Islet of Langerhans (tissue), 1 donor: Measurements from ENCODE around the gene BHLHE23.

ENCODE experiments used
- FAIRE-seq: peaks from one replicate; lab custom pipeline; 2011; peaks lifted over from hg19 to GRCh38; lab: Jason Lieb, UNC

Gene BHLHE23

GRCh38 chr20:63008541-63009044, 1.8 kb upstream of the BHLHE23 start:
- FAIRE-seq, result no peak

DNA sequence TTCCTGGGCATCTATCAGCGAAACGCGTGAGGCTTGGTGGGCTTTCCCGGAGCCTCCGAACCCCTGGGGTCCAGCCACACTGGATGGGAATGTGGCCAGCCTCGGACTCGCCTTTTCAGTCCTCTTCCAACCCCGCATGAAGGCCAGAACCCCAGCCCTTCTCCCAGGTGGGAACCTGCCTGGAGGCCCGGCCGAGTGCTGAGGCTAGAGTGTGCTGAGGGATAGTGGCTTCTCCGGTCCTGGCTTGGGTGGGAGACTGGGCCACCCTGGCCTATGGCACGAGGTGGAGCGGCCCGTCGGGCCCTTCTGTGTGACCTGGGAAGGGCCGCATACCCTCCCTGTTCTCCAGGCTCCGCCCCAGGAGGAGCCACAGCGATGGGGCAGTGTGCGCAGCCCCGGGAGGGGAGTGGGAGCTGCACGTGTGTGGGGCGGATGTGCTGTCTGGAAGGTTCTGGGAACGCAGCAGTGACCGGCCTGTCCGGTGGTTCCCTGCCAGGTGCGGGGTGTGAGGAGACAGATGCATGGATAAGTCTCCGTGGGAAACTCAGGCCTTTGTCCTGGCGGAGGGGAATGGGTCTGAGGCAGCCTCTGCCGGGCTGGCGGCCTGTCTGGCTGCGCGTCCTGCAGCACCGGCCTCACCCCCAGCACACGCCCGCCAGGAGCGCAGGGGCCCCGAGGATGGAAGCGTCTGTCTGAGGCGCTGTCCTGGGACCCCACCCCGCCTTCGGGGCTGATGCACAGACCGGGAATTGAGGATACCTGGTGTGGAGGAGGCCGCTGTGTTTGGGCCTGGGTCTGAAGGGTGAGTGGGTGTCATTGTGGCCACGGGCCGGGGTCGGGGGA, 1.1 kb upstream of the BHLHE23 start:
- no peak for FAIRE-seq

DNA sequence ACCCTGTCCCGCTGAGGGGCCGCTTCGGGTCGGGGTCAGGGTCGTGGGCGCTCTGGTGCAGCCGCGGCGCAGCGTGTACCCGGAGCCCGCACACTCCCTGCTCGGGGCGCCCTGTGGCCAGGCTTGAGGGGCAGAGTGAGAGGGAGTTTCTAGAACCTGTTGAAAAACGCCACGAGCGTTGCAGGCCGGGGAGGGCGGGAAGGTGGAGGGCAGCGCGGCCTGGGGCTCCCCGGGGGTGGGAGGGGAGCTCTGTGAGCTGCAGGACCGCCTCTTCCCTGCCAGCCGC, 539 bp upstream of the BHLHE23 start:
- FAIRE-seq, result no peak

GRCh38 chr20:63005862-63006539, 763 bp downstream of the BHLHE23 start:
- no peak for FAIRE-seq

DNA sequence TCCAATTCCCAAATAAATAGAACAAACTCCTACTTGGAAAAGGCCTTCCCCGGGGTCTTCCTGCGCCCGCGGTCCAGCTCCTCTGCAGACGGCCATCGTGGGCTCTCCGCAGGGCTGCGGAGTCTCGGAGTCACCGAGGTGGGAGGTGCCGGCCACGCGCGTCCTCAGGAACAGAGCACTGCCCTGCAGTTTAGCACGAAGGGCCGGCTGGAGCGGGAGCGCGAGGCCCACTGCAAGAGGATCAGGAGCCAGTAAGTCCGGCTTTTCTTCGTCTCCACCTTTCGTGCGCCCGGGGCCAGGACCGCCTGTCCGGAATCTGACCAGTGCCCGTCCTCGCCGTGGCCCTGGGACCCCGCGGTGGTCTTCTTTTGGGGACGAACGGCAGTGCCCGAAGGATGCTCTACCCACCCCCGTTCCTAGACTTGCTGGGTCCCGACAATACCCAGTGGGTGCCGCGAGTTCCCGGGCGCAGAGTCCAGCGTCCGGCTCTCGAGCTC, 1.4 kb downstream of the BHLHE23 start:
- FAIRE-seq, result no peak

DNA sequence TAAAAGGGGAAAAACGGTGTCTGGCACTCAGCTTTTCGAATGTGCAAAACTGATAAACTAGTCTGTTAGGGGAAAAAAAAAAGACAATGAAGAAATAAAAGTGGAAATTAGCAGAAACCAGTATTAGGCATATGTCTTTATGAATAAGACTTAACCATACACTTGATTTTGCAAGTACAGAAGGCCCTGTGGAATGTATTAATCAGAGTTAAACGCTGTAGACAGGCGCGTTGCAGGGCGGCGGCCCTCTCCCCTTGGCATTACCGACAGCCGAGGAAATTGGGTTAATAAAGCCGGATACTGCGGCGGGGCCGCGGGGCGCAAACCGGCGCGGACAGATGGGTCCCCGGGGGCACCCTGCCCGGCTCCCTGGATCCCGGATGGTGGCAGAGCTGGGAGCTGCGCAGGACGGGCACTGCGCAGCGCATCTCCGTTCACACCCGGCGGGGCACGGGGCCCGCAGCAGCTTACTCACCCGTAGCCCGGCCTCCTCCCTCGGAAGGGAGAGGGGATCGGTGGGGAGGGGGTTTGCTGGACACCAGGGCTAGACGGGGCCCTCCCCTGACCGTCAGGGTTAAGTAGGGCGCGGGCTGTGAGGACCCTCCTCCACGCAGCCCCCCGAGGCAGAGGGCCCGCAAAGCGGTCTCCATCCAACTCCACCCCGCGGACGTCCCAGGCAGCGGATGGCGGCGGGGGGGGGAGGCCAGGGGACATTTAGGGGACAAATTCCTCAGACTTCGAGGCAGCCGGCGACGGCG, 2.0 kb downstream of the BHLHE23 start:
- no peak for FAIRE-seq

DNA sequence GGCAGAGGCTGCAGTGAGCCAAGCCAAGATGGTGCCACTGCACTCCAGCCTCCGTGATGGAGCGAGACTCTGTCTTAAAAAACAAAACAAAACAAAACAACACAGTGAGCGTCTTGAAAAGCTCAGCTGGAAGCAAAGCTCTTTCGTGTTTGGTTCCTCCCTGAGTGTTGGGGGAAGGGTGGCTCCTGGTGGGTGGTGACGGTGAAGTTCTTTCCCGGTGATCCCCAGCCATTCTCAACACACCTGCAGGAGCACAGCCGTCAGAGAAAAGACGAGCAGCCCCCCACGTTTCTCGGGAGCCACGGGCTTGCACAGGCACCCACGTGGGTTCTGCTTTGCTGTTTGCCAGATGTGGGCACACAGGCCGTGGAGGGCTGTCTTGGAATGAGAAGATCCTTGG, 3.2 kb downstream of the BHLHE23 start:
- no peak for FAIRE-seq

- no peak for FAIRE-seq
Measured at GRCh38 chr20:63002511-63002910, 4.3 kb downstream of the BHLHE23 start.

DNA sequence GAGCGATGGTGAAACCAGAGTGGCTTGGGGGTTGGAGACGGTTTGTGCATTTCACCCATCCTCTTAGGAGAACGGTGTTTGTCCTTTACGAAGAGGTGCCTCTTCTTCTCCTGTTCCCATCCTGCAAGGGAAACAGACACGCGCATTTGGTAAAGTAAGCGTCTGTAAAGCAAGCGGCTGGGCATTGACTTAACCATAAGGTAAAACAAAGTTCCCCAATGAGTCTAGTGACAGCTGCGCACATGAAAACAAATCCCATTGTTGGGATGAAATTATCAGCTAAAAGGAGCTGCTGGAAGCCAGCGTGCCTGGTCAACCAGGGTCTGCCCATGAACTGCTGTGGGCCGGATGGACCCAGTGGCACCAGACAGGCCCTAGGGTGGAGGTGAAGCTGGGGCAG, 5.8 kb downstream of the BHLHE23 start:
- no peak for FAIRE-seq

DNA sequence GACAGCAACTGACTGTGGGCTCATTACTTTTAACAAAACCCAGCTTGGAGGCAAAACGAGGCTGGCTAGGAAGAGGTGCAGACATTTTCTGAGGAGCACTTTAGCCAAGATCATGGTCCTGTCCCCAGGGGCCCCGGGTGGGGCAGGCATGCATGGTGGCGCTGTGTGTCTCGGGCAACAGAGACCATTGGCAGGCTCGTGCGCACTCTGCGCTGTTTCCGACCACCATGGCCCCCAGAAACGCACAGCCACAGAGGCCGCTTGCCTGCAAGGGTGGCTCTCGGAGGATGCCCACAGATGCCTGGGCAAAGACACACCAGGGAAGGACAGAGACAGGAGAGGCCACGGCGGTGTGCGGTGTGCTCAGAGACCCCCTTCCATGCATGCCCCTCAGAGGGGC, 6.7 kb downstream of the BHLHE23 start:
- no peak for FAIRE-seq

- FAIRE-seq, result no peak
Measured at GRCh38 chr20:62999580-62999979, 7.2 kb downstream of the BHLHE23 start.

DNA sequence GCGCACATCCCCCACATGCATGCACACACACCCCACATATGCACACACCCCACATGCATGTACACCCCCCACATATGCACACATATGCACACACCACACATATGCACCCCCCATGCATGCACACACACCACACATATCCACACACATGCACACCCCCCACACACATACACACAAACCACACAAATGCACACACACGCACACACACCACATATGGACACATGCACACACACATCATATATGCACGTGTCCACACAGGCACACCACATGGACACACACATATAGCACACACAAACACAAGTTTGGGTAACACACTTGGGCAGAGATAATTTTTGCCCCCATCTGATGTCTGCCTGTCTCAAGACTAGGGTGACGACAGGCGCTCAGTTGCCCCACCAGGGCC, 8.3 kb downstream of the BHLHE23 start:
- FAIRE-seq, result no peak

DNA sequence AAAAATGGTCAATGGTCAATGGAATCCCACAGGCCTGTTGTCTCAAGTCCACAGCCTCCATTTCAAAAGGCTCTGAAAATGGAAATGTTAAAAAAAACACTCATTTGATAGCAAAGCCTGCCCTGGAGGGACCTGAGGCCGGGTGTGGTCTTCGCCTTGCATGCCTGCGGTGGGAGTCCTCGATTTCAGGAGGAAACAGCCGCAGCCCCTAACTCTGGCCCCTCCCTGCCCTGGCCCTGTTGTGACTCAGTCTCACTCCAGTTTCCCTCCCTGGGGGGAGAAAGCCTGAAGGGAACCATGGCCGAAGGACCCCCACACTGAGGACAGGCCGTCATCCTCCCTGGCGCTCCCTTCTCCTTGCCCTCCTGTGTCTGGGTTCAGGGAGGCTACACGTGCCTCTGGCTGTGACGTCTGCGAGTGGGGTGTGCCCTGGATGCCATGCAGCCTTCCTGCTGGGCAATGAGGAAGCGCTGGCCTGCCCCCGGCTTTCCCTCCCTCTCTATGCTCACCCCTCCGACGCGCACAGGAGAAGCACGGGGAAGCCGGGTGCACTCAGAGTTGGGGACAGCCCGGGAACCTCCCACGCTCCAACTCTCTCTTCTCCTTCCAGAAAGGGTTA, 9.2 kb downstream of the BHLHE23 start:
- no peak for FAIRE-seq

- no peak for FAIRE-seq
Measured at GRCh38 chr20:62996596-62996982, 10.2 kb downstream of the BHLHE23 start.

GRCh38 chr20:62995898-62996595, 10.7 kb downstream of the BHLHE23 start:
- FAIRE-seq, result no peak

- FAIRE-seq, result no peak
Measured at GRCh38 chr20:62995481-62995880, 11.3 kb downstream of the BHLHE23 start.

DNA sequence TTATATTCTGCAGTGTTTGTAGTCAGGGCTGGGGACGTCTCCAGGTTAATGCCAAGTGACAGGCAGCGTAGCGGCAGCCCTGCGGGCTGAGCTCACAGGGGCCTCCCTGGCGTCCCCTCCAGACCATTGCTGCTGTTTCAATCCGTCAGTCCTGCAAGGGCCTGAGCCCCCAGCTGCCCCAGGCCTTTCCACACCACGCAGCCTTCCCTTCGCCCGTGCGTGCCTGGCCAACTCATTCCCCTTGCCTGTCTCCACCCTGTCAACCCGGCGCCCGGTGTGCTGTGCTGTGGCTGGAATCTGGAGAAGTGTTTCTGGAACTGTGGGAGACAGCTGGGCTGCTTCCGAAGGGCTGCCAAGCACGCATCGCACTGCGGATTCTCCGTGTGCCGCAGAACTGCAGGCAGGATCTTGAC, 11.9 kb downstream of the BHLHE23 start:
- FAIRE-seq, result no peak

DNA sequence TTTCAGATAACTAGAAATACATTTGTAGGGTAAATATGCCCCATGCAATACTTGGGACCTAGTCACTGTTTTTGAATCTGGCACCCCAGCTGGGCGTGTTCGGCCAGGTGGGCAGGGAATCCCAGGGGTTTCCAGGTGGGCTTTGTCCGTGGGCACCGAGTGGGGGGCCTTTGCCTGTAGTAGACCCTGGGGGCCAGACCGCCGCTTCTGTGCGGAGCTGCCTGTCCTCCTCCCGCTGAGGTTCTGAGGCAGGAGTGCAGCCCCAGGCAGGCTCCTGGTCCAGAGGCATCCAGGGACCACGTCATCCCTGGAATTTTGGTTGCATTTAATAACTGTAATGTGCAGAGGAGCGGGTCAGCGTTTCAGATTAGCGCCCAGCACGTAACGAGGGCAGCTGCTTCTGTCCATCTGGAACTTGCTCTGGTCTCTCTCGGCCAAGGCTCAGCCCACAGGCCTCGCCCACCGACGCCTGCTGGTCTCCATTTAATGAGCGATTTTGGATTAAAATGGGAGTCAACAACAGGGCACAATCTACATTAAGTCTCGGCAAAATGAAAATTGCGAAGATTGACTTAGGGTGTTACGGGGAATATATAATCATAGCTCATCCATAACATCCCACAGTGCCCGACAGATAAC, 12.8 kb downstream of the BHLHE23 start:
- FAIRE-seq, result no peak

GRCh38 chr20:62991863-62992262, 14.9 kb downstream of the BHLHE23 start:
- no peak for FAIRE-seq

DNA sequence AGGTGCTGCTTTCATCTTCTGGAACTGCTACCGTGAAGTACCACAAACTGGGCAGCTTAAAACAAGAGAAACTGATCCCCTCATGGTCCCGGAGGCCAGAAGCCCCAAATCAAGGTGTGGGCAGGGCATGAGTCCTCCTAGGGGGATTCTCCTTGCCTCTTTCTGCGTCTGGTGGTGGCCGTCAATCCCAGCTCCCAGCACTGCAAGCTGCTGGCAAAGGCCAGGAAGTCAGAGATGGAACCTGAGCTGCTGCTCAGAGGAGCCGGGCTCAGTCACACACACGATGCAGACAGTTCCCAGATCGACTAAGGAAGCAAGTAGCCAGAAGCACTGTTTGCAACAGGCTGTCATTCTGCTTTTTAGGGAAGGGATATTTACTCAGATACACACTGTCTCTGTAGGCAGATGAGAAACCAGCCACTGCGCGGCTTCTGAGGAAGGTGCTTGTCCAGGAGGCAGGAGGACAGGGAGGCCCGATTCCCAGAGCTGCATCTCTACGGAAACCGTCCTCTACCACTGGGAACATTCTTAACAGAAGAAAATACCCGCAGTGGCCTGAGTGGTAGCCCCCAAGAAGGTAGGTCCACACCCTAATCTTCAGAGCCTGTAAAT, 15.5 kb downstream of the BHLHE23 start:
- FAIRE-seq, result no peak

DNA sequence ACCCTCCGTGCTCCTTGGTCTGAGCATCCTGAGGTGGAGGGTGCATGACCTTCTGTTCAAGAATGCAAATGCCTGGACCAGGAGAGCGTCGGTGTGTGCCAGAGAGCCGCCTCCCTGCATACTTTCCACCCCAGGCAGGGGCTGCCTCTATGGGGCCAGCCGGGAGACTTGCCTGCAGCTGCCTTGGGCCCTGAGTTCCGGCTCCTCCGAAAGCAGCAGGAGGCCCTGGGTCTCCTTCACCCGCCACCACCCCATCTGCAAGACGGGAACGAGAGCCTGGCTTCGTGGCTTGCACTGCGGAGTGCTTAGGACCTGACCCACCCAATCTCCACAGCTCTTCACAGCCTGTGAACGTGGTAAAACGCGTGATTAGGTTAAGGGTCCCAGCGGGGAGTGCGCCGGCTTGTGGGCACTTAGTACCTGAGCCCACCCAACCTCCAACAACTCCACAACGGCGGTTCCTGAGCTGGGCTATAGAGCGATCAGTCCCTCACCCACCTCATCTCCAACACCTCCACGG, 16.4 kb downstream of the BHLHE23 start:
- no peak for FAIRE-seq
